HG03558 (cell line): ENCODE measurements around the gene ULK3.

Experiments used
- ATAC-seq: cut with Tn5 transposase; IDR thresholded peaks from one replicate; pipeline ENCODE4 v1.9.1; 2021; ENCODE audit warnings: moderate number of reproducible peaks; ENCODE audit not compliant: unreplicated experiment; ENCODE audit errors: extremely low read depth

The ULK3 gene

DNA sequence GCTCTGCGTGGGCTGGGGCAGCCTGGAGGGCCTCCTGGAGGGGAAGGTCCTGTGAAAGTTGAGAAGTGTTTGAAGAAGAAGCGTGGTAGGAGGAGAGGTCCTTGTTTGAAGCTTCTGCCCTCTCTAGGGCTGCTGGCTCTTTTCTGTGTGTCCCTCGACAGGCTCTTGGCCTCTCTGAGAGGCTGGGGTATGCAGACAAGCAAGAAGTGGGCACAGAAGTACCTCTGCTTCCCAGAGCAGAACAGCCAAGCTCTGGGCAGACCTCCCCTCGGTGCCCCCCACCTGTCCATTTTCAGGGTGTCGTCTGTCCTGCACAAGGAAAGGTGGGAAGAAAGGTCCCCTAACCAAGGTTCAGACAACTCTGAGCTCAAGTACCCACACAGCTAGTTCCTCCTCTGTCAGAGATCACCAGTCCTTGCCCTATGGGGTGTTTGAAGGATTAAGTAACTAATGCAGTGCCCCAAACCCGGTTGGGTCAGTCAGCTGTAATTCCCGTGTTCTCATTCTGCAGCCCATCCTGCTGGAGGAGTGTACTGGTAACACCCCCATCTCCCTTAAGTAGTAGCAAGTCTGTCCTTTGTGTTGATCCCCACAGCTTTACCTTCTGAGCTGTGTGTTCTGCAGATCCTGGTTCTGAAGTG, 54.8 kb downstream of the ULK3 start:
- no peak for ATAC-seq

DNA sequence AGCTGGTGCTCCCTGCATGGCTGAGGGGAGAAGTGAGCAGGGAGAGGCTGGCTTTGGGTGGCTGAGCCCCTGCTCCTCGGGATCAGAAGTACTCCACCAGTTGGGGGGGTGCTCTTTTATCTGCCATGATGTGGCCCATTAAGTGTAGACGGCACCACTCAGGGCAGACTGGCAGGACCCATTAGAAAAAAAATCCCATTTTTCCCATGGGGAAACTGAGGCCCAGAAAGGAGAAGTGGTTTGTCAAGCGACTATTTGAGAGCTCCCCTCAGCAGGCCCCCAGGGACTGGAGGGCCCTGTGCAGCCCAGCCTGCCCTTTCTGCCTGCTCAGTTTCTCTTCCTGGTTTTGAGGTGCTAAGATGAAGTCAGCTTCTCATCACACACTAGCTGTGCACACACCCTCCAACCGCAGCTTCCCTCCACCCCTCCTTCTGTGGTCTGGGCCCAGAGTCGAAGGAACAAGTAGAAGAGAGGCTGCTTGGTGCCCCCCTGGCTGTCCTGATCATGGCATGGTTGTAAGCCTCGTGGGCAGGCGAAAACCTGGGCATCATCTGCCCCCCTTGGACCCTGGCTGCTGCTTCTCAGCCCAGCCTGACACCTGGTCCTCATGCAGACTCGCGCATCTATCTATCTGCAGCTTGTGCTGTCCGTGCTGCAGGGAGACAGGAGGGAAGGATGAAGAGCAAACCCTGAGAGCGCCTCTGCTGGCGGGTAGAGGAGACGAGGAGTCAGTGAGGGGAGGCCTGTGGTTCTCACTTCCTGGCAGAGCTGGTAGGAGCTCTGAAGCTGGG, 55.5 kb downstream of the ULK3 start:
- ATAC-seq = no peak

DNA sequence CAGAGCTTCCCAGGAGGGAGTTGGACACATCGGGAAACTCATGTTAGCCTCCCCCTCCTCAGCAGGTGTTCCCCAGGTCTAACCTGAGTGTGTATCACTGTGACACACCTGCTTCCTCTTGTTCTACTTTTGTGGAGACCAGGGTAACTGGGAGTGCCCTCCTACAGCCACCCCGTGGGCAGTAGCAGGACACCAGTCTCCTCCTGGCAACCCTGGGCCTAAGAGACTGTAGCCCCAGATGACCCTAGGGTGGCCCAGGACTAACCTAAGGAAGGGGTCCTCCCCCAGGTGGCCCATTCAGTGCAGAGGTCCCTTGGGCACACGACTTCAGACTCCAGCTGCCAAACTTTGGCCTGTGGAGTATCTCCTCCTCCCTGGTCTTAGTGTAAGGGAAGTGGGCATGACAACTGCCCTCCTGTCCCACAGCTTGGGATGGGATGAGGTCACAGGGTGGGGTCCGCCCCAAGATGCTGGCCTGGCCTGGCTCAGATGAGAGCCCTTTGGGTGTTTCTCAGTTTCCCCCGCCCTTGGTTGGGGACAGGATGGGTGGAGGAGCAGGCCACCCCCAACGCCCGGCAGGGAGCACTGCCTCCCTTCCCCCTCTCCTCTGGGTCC, 56.3 kb downstream of the ULK3 start:
- no peak for ATAC-seq
